NCI-H2081 treated with DMSO at 0.1 percent for 48 hours (cell line): Measurements from ENCODE around the gene OR2G6.
"Not testable (repeated sequence)": the region's sequence is repeated elsewhere in the genome, so short reads cannot be mapped to it uniquely, and the experiment has no call there.

Experiments
- DNase-seq: peaks from one replicate; lab custom pipeline; 2025; lab: John Stamatoyannopoulos, UW

The OR2G6 gene

DNA sequence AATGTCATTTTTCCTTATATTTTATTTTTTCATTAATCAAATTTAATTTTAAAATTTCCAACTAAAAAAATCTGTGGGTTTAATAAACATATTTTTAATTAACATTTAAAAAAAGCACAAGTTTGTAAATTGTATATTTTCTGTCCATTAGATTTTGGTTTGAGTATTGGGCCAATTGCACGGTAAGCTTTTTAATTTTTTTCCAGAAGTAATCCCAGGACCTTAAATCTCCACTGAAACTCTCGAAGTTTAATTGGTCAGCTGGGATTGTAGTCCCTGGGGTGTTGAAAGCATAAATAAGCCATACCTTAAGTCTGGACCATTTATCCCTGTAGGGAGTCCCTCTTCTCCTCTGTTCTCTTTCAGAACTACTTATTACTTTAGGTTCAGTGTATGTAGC lies at the start of gene OR2G6:
Gene OR2G6, plus strand, starts transcription at position 301 of the 400 bp plus-strand sequence. CDS start 13,574 bp downstream, outside the sequence.
- DNase-seq: not testable (repeated sequence)

DNA sequence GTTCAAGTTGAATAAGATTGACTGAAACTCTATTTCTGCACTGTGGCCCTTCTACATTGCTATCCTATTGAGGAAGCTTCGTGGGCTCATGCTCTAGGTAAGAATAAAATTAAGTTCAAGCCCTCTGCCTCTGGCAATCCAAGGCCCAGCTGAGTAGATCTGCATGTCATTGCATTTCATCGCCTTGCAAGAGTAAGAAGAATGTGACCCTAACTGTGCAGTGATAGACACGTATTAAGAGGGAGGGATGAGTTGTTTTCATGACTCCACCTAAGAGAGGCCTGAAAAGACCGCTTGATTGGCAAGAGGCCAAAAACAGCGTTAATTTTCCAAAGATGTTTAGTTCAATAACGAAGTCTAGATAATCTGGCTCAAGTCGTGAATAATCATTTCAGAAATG lies 48.8 kb upstream of the OR2G6 start:
- not testable (repeated sequence) for DNase-seq

DNA sequence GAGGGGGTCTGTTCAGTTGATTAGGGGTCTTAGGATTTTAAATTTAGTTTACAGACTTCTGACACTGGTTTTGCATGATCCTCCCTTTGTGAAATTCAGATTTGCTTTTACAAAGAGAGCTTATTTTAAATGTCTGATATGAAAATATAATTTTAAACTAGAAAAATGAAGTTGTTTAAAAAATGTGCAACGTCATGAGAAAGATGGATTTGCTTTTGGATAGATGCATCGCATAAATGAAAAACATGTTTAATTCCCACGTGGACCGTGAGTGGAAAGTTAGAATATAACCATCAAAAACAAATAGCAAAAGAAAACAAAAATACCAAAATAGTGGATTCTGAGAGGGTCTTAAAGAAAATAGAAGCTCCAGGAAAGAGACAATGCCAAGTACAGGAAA lies 36.7 kb upstream of the OR2G6 start:
- no peak for DNase-seq

DNA sequence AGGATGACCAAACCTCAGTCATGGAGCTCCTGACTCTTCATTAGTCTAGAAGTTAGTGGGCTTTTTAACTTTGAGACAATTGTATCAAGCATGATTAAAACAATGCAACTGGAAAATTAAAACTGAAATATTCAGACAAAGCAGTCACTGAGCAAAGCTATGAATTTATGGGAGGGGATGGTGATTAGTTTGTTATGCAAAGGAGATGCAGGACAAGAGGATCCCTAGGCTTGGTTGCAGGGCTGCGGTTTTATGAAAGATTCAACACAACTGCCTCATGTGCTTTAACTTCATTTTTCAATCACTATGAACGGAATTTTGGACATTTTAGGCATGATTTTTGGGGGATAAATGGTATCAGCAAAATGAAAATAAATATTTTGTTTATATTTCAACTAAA lies 35.8 kb upstream of the OR2G6 start:
- not testable (repeated sequence) for DNase-seq

DNA sequence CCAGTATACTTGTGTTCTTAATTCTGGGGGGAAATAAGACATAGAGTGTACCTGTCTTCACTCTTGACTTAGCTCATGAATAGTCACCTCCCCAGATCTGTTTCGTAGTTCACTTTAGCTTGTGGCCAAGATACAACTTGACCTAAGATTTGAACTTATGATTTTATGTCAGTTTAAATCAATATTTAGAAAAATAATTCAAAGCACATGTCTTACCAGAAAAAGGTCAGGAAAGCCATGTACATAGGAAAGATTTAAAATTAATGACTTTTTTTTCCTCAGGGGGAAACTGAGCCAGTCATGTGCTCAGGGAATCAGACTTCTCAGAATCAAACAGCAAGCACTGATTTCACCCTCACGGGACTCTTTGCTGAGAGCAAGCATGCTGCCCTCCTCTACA lies 34.8 kb upstream of the OR2G6 start, which contains the start of gene OR2T3:
Gene OR2T3, plus strand, starts transcription at position 301 of the 400 bp plus-strand sequence. Its CDS starts 0 bp downstream, at position 301.
- not testable (repeated sequence) for DNase-seq

DNA sequence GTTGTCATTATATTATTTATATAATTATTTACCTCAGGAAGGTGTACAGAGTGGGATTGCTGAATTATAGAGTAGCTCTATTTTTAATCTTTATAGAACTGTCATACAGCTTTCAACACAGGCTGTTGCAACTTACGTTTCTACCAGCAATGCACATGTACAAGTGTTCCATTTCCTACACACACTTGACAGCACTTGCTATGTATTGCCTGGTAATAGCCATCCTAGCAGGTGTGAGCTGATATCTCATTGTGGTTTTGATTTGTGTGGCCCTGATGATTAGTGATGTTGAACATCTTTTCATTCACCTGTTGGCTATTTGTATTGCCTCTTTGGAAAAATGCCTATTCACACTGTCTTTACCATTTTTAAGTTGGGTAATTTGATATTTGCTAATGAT lies 32.2 kb upstream of the OR2G6 start:
- not testable (repeated sequence) for DNase-seq

DNA sequence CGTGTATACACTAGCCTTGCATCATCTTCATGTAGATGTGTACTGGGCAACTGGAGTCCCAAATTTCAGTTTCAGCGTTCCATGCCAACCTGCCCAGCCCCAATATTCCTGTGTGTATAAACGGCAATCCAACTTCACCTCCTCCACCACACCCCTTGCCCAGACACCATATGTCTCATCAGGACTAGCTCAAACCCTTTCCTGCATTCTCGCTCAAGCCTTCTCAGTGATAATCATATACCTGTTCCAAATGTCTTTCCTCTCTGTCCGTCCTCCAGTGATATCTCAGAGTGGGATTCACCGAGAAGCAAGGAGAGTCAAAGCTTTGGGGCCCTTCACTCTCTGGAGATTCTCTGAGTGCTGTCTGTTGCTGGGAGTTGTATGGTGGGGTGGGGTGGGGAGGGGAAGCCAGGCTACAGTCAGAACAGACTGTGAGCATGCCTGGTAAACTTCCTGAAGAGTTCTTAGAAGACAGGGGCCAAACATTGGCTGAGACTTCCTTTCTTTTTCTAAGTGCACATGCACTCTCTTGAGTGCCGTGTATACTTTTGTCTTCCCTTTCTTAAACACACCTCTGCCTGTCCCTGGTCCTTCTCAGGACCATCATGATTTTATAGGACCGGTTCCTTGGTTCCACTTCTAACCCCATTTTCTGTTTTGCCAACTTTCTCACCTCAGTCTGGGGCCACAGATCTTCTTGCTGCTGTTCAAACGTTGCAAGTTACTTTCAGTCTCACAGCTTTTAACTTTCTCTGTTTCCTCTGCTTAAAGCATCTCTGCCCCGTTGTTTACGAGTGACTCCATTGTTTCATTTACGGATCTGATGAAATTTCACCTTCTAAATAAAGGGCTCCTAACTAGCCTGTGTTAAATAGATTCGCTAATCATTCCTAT lies 25.9 kb upstream of the OR2G6 start:
- not testable (repeated sequence) for DNase-seq

DNA sequence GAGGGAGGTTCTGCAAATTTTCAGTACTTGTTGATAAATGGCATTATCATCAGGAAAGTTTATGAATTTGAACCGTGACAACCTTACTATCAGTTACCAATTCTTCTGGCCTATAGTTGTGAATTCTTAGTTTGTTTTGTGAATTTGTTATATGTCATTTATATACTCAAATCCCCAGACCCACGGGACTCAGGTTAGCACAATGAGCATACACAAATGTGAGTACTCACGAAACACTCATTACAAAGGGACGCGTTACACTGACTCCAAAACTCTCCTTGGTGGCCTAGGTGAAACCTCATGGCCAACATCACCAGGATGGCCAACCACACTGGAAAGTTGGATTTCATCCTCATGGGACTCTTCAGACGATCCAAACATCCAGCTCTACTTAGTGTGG lies 19.6 kb upstream of the OR2G6 start, which contains the start of gene OR2T5:
Gene OR2T5, plus strand, starts transcription at position 301 of the 400 bp plus-strand sequence. Its CDS starts 0 bp downstream, at position 301.
- DNase-seq: not testable (repeated sequence)

DNA sequence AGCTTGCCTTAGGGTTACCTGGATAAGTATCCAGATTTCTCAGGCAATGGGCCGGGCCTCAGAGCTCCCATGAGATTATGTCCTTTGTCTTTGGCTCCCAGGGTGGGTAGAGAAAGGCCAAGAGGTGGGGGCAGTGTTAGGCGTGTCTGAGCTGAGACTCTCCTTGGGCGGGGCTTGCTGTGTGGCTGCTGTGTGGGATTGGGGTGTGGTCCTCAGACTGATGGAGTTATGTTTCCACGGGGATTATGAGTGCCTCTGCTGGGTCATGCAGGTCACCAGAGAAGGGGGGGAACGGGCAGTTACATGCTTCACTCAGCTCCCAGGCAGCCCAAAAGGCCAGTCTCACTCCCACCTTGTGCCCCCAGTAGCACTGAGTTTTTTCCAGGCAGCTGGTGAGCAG lies 11.2 kb upstream of the OR2G6 start:
- not testable (repeated sequence) for DNase-seq

DNA sequence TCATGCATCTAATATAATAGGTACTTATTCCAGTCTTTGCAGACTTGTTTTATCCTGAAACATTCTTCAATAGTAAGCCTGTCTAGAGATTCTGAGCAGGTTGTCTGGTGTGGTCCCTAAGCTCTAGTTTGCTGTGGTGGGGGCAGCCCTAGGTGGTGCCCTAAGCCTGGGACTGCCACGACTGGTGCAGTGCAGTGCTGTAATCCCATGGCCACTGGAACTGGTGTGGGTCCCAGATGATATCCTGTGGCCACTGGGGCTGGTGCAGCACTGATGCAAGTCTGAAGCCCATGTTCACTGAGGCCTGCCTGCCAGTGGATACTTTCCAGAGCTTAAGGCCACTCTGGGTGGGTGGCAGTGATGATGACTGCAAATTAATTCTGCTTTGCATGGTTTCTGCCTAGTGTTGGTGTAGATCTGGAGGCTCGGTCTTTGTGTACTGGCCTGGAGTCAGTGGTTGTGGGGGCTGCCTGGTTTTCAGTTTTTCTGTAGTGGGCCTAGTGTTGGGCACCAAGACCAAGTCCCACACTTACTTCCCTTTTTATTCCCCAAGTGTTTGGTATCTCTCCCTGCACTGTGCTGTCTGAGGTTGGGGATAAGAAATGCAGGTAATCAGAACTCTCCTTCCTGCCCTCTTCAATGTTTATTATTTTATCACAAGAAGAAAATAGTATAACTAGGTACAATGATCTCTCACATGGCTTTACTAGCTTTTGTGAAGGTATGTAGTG lies 7.4 kb upstream of the OR2G6 start:
- DNase-seq: not testable (repeated sequence)

DNA sequence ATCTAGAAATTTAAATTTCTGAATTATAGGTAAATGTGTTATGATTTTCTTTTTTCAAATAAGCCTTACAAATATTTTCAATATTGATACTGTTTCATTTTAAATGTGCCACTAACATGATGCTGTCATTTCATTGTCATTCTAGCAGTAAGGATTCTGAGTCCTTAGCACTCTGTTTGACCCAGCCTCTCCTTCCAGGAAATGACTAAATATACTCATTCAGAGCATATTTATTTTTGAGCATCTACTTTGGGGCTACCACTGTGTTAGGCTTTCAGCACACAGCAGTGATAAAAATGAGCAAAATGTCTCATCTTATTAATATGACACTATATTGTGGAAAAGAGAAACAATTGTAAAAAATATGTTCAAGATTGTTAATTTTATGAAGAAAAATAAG lies 2.3 kb downstream of the OR2G6 start:
- DNase-seq: not testable (repeated sequence)

DNA sequence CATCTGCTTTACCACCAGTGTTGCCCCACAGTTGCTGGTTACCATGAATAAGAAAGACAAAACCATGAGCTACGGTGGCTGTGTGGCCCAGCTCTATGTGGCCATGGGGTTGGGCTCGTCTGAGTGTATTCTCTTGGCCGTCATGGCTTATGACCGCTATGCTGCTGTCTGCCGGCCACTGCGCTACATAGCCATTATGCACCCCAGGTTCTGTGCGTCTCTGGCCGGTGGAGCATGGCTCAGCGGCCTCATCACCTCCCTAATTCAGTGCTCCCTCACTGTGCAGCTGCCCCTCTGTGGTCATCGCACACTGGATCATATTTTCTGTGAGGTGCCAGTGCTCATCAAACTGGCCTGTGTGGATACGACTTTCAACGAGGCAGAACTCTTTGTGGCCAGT lies 14.0 kb downstream of the OR2G6 start:
- DNase-seq: no peak

DNA sequence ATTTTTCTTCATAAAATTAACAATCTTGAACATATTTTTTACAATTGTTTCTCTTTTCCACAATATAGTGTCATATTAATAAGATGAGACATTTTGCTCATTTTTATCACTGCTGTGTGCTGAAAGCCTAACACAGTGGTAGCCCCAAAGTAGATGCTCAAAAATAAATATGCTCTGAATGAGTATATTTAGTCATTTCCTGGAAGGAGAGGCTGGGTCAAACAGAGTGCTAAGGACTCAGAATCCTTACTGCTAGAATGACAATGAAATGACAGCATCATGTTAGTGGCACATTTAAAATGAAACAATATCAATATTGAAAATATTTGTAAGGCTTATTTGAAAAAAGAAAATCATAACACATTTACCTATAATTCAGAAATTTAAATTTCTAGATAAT lies 29.6 kb downstream of the OR2G6 start:
- DNase-seq: not testable (repeated sequence)

DNA sequence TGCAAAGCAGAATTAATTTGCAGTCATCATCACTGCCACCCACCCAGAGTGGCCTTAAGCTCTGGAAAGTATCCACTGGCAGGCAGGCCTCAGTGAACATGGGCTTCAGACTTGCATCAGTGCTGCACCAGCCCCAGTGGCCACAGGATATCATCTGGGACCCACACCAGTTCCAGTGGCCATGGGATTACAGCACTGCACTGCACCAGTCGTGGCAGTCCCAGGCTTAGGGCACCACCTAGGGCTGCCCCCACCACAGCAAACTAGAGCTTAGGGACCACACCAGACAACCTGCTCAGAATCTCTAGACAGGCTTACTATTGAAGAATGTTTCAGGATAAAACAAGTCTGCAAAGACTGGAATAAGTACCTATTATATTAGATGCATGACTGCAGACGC lies 39.5 kb downstream of the OR2G6 start:
- DNase-seq: not testable (repeated sequence)

DNA sequence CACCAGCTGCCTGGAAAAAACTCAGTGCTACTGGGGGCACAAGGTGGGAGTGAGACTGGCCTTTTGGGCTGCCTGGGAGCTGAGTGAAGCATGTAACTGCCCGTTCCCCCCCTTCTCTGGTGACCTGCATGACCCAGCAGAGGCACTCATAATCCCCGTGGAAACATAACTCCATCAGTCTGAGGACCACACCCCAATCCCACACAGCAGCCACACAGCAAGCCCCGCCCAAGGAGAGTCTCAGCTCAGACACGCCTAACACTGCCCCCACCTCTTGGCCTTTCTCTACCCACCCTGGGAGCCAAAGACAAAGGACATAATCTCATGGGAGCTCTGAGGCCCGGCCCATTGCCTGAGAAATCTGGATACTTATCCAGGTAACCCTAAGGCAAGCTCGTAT lies 43.2 kb downstream of the OR2G6 start:
- not testable (repeated sequence) for DNase-seq

DNA sequence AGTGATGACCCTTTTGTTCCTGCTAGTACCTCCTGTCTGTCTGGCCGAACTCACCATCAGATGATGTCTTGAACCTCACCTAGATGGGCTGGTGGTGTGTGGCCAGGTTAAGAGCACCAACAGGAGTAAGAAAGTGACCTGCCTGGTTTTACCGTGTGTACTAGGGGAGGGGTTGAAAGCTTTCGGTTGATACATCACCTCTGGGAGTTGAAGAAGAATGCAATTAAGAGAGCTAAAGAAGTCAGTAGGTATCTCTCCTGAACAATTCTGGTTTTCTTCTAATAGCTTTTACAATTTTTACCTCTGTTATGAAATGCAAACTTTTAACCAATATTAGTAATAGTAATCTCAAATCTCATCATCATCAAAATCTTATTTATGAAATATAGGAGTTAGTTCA lies 54.8 kb downstream of the OR2G6 start, which contains the start of gene OR2T29:
Gene OR2T29, minus strand, starts transcription at position 101 of the 400 bp plus-strand sequence. CDS start 3,281 bp downstream, outside the sequence.
- not testable (repeated sequence) for DNase-seq

DNA sequence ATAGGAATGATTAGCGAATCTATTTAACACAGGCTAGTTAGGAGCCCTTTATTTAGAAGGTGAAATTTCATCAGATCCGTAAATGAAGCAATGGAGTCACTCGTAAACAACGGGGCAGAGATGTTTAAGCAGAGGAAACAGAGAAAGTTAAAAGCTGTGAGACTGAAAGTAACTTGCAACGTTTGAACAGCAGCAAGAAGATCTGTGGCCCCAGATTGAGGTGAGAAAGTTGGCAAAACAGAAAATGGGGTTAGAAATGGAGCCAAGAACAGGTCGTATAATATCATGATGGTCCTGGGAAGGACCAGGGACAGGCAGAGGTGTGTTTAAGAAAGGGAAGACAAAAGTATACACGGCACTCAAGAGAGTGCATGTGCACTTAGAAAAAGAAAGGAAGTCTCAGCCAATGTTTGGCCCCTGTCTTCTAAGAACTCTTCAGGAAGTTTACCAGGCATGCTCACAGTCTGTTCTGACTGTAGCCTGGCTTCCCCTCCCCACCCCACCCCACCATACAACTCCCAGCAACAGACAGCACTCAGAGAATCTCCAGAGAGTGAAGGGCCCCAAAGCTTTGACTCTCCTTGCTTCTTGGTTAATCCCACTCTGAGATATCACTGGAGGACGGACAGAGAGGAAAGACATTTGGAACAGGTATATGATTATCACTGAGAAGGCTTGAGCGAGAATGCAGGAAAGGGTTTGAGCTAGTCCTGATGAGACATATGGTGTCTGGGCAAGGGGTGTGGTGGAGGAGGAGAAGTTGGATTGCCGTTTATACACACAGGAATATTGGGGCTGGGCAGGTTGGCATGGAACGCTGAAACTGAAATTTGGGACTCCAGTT lies 57.9 kb downstream of the OR2G6 start:
- not testable (repeated sequence) for DNase-seq

DNA sequence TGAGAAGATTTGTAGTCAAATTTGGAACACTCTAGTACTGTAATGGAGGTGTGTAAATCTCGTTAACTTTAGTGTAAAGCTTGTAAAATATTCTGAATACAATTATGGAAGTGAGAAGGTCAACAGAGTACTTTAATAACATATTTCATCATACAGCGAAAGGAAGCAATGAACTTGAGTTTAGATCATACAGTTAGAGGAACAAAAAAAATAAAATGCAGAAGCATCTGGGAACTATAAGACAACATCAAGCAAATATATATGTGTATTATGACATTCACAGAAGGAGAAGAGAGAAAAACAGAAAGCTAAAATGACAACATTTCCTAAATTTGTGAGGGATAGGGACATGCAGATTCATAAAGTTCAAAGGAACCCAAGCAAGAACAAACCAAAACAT lies 61.2 kb downstream of the OR2G6 start:
- DNase-seq: not testable (repeated sequence)

DNA sequence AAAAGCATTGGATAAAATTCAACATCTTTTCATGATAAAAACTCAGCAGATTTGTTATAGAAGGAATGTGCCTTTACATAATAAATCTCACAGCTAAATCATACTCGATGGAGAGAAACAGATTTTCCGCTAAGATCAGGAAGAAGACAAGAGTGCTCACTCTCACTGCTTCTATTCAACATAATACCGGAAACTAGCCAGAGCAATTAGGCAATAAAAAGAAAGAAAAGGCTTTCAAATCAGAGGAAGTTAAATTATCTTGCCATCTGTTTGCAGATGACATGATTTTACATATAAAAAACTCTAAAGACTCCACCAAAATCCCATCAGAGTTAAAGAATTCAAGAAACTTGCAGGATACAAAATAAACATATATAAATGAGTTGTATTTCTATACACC lies 62.9 kb downstream of the OR2G6 start:
- not testable (repeated sequence) for DNase-seq

DNA sequence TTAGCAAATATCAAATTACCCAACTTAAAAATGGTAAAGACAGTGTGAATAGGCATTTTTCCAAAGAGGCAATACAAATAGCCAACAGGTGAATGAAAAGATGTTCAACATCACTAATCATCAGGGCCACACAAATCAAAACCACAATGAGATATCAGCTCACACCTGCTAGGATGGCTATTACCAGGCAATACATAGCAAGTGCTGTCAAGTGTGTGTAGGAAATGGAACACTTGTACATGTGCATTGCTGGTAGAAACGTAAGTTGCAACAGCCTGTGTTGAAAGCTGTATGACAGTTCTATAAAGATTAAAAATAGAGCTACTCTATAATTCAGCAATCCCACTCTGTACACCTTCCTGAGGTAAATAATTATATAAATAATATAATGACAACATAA lies 64.2 kb downstream of the OR2G6 start:
- not testable (repeated sequence) for DNase-seq

DNA sequence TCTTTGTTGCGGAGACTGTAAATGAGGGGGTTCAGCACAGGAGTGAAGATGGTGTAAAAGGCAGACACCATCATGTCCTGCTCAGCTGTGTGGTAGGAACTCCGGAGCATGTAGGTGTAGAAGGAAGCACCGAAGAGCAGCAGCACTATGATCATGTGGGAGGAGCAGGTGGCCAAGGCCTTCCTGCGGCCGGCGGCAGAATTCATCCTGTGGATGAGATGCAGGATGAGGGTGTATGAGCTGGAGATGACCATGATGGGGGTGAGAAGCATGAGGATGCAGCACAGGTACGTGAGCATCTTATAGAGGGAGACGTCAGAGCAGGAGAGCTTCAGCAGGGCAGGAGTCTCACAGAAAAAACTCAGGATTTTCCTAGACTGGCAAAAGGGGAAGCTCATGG lies 66.0 kb downstream of the OR2G6 start:
- not testable (repeated sequence) for DNase-seq

DNA sequence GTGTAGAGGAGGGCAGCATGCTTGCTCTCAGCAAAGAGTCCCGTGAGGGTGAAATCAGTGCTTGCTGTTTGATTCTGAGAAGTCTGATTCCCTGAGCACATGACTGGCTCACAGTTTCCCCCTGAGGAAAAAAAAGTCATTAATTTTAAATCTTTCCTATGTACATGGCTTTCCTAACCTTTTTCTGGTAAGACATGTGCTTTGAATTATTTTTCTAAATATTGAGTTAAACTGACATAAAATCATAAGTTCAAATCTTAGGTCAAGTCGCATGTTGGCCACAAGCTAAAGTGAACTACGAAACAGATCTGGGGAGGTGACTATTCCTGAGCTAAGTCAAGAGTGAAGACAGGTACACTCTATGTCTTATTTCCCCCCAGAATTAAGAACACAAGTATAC lies 66.8 kb downstream of the OR2G6 start, which contains the start of gene OR2T34:
Gene OR2T34, minus strand, starts transcription at position 101 of the 400 bp plus-strand sequence. Its CDS starts 0 bp downstream, at position 101.
- not testable (repeated sequence) for DNase-seq
